ENCODE measurements around the gene TNNT1.
"Not testable (repeated sequence)": the region's sequence is repeated elsewhere in the genome, so short reads cannot be mapped to it uniquely, and the experiment has no call there.

TNNT1 gene, protein sequence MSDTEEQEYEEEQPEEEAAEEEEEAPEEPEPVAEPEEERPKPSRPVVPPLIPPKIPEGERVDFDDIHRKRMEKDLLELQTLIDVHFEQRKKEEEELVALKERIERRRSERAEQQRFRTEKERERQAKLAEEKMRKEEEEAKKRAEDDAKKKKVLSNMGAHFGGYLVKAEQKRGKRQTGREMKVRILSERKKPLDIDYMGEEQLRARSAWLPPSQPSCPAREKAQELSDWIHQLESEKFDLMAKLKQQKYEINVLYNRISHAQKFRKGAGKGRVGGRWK

GRCh38 chr19:55149078-55150003, at the start of gene TNNT1:
Gene TNNT1, minus strand, starts transcription at chr19:55149206. Its CDS starts 2,049 bp downstream, at chr19:55147157.
- DNase-seq, result peak in 1 of 2 experiments; percentile 14

DNA sequence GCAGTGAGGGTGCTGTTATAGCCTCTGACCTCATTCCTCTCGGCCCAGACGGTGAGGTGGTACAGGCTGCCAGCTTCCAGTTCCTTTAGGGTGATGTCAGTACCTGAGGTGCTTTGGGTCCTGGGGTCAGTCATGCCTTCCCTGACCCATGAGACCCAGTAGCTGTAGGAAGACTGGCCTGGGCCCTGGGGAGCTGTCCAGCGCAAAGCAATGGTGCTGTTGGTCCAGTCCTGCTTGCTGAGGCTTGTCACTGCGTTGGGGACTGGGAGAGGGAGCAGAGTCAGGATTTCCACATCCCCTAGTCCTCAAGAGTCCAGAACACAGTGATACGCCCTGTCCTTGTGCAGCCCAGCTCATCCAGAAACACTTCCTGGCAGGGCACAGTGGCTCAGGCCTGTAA, 49.6 kb upstream of the TNNT1 start:
- DNase-seq, result no peak

DNA sequence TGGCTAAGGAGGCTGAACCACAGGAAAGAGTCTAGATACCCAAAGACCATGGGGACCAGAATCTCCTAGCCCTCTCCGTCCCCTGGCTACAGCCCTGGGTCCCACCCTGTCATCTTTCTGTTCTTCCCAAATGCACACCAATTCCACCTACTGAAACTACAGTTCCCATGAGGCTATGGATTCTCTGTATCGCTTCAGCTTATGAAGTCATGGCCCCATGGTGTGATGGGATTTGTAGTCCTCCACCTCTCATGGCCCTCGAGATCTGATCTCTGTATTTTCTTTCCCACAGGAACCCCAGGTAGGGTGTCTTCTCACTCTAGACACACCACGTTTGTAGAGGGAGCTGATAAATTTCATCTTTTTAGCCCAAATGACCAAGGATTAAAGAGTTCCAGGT, 48.5 kb upstream of the TNNT1 start:
- no peak for DNase-seq

DNA sequence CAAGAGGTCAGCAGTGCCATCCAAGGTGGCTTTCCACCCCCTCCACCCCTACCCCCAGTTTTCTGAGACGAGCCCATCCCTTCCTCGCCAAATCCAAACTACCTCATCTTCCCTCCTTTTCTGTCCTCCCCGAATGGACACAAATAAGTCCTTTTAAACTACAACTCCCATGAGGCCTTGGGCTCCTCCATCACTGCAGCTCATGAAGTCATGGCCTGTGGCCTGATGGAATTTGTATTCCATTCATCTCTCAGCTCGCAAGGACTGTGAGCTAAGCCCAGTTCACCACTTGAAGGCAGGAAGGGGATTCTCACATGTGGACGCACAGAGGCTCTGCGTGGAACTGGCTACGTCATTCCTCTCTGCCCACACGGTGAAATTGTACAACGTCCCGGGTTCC, 47.8 kb upstream of the TNNT1 start:
- no peak for DNase-seq

DNA sequence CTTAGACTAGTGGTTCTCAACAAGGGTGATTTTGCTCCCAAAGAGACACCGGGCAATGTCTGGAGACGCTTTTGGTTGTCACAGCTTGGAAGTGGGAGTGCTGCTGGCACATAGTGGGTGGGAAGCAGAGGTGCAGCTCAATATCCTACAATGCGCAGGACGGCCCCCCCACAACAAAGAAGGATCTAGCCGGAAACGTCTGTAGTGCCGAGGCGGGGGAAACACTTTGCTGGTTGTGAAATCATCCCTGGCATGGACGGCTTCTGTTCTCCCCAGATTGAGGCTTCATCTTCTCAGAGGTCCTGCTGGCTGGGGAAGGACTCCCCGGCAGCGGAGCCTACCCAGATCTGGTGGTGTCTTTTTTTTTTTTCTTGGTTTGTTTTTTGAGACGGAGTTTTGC, 44.5 kb upstream of the TNNT1 start:
- DNase-seq, result no peak

- DNase-seq, result no peak
Observed at GRCh38 chr19:55189403-55189835, 40.4 kb upstream of the TNNT1 start.

DNA sequence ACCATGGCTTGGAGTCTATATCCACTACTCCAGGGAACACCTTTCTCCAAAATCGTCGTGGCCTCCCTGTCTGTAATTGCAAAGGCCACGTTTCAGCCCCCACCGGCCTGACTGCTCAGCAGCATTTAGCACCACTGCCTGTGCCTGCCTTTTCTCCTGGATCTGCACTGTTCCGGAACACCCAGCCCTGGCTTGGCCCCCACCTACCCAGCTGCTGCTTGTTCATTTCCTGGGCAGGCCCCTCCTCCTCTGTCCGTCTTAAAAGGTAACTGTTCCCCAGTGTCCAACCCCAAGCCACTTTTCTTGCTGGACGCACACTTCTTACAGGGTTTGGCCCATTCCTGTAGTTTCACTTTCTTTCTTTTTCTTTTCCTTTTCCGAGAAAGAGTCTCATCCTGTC, 39.6 kb upstream of the TNNT1 start:
- no peak for DNase-seq

DNA sequence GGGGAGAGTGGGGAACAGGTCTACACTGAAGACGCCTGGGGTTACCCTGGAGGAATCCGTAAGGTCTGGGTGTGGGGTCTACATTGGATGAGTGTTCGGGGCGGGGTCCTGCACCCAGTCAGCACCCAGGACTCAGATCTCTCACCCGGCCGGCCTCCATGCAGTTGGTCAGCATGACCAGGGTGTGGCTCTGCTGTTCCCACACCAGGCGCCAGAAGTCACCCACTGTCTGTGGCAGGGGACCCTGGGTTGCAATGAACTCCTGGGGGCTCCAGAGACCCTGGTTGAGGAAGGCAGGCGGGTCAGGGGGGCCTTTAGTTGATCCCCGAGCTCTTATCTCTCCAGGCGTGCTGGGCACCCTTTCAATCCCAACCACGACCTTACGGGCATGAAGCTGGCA, 37.1 kb upstream of the TNNT1 start:
- DNase-seq, result no peak

DNA sequence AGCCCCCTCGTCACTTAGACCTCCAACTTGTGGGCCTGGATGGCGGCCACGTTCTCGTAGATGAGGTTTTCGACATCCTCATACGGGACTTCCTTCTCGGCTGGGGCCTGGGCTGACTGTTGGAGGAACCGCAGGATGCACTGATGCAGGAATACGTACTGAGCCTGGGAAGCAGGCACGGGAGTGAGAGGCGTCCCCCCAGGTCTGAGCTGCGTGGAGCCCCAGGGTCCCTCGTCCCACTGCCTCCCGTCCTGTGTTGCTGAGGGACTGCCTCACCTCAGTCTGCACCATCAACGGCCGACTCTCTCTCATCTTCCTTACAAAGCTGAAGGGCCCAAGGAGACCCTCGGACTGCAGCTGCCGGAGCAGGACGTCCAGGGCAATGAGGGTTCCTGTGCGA, 32.7 kb upstream of the TNNT1 start:
- no peak for DNase-seq

- no peak for DNase-seq
Observed at GRCh38 chr19:55179606-55180484, 30.8 kb upstream of the TNNT1 start, which contains the start of gene SYT5. Gene SYT5, minus strand, starts transcription at chr19:55180289. Its CDS starts 1,248 bp downstream, at chr19:55179041.

GRCh38 chr19:55178781-55179599, 30.0 kb upstream of the TNNT1 start:
- DNase-seq, result peak; percentile 93 to 95

GRCh38 chr19:55176076-55176475, 27.1 kb upstream of the TNNT1 start:
- no peak for DNase-seq

DNA sequence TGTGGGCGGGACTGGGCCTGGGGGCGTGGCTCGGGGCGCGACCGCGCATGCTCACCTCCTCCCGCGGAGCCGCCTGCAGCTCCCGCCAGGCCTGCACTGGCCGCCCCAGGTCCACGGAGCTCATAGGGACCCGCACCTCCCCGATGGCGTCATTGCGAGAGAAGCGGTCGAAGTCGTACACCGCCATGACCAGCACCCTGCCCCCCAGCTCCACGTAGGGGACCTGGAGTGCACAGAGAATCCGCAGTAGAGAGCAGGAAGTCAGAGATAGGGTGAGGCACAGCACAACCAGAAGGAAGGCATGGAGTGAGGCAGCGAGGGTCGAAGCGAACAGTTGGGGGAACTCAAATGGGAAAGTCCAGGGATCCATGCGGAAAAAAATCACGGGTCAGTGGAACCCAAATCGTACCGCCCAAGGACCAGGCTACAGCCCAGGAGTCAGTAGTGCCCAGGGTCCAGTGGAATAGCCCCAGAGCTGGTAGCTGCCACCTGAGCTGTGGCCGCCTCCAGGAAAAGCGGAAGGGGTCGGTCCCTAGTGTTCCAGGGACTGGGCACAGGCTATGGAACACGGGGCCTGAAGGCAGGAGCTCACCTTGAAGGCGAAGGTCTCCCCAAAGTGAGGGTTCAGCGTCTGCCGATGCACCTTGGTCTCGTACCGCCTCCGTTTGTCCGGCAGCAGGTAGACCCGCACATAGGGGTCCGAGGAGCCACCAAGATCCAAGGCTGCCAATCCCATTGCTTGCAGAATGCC, 26.3 kb upstream of the TNNT1 start:
- DNase-seq, result no peak

GRCh38 chr19:55174425-55175116, 25.6 kb upstream of the TNNT1 start:
- DNase-seq, result no peak

DNA sequence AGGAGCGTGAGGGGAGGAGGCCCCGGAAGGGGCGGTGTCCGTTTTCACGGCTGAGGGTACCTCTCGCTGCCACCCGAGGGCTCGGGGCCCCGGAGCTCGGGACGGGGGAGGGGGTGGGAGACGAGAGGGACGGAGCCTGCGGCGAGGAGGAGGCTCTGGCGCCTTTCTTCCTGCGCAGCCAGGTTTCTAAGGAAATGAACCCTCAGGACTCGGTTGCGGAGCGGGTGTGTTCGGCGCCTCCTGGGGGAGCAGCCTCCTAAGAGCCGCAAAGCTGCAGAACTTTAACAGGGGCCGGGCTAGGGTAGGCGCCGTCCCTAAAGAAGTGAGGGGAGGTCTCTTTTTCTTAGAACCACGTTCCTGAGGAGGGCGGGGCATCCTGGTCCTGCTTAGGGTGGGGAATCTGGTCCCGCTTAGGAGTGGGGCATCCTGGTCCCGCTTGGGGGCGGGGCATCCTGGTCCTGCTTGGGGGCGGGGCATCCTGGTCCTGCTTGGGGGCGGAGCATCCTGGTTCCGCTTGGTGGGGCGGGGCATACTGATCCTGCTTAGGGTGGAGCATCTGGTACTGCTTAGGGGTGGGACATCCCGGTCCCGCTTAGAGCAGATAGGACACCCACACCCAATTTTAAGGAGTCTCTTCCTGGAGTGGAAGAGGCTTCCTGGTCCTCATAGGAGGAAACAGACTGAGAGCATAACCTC, 24.9 kb upstream of the TNNT1 start:
- peak in 1 of 2 experiments; percentile 63 for DNase-seq

- no peak for DNase-seq
Observed at GRCh38 chr19:55173186-55173713, 24.2 kb upstream of the TNNT1 start.

DNA sequence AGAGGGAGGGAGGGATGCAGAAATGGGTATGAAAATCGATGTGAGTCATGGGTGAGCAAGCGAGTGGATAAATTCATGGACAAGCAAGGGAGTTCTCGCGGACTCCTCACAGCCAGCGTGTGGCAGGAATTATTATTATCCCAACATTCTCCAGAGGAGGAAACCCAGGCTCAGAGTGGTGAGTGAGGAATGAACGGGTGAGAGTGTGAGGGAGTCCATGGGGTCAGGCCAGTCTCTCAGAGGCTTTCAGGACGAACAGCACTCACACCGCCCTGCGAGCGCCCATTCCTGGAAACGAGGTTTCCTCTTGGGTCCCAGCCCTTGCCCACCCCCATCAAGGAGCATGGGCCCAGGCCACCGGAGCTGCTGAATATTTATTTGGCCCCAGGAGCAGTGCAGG, 23.7 kb upstream of the TNNT1 start:
- DNase-seq, result no peak

GRCh38 chr19:55172318-55172717, 23.3 kb upstream of the TNNT1 start:
- DNase-seq, result not testable (repeated sequence)

DNA sequence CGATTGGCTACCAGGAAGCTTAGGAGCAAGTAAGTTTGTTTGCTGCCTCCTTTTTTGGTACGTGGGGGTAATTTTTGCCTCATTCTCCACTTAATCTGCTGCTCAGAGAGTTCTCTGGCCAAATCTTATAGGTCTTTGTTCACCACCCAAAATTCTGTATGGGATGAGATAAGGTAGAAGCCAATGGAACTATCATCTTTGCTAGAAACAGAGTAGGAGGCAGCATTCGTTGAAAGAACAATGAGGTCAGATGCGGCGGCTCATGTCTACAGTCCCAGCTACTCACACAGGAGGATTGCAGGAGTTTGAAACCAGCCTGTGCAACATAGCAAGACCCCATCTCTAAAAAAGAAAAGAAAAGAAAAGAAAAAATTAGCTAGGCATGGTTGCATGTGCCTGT, 22.4 kb upstream of the TNNT1 start:
- no peak for DNase-seq

DNA sequence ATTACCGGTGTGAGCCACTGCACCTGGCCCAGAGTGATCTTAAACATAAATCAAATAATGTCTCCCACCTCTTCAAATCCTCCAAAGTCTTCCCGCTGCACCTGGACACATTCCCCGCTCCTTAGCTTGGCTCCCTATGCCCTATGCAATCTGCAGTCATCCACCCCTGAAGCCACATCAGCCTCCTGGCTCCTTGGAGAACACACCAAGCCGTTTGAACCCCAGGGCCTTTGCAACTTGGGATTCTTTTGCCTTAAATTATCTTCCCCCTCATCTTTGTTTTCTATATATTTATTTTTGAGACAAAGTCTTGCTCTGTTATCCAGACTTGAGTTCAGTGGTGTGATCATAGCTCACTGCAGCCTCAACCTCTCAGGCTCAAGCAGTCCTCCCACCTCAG, 20.1 kb upstream of the TNNT1 start:
- DNase-seq, result no peak
